Motor neuron (in vitro differentiated cells): ENCODE data around the gene NDUFB1. TPM values are rescaled to one million over a fixed set of nuclear protein-coding genes. Genes with fewer than 3 reads are reported as not detected.
A peak's percentile ranks its signal among the peaks of the same experiment; 100 is the strongest.

Experiments
- ATAC-seq, 8 experiments: fragments of 200-7000 bp; cut with Tn5 transposase; replicated peaks in 6 of 8; 2 replicates each; pipeline ENCODE4 v1.8.0; 2021; ENCODE audit warnings: mild to moderate bottlenecking in 8 of 8, moderate library complexity in 8 of 8
- H3K27ac ChIP-seq, 2 donors: fragments of 250-450 bp; sonication (Bioruptor Pico); 2 replicates each; pipeline ENCODE4 v1.9.0; 2021; ENCODE audit warnings: antibody characterized with exemption in 2 of 2, mild to moderate bottlenecking in 2 of 2, moderate library complexity in 1 of 2
- H3K4me1 ChIP-seq, 2 donors: fragments of 250-450 bp; sonication (Bioruptor Pico); replicated peaks in 1 of 2; 2 replicates each; pipeline ENCODE4 v1.6.1; 2021; ENCODE audit warnings: antibody characterized with exemption in 2 of 2, mild to moderate bottlenecking in 2 of 2, moderate library complexity in 1 of 2
- H3K4me3 ChIP-seq, 5 donors: fragments of 250-450 bp; sonication (Bioruptor Pico); 2 replicates each; pipeline ENCODE4 v1.9.0; 2021; ENCODE audit warnings: antibody characterized with exemption in 5 of 5, mild to moderate bottlenecking in 5 of 5, moderate library complexity in 4 of 5
- WGBS, 10 experiments: fragments of 450-650 bp; shearing (Covaris generic); methylation state at CpG; one replicate each; pipeline ENCODE4 v1.0.0; 2022; 5-methylcytosine and 5-hydroxymethylcytosine counted together
- in situ Hi-C, 9 experiments: fragments of 400-800 bp; cut with MboI; loops; one replicate each; pipeline ENCODE4 v1.15.0; 2021; ENCODE audit warnings: low sequenced_read_pairs in 9 of 9, low pct_unique_long_range_greater_than_20kb in 2 of 9; ENCODE audit not compliant: unreplicated experiment in 9 of 9
- total RNA-seq, 8 experiments: library from RNA; unstranded; fragments of 300-600 nt; gene quantifications; 2 replicates each; pipeline versions ENCODE4 v1.2.3 to v1.2.4, GENCODE V29; 2022

Gene NDUFB1
- 100 to 1,000 TPM; 306 to 552 (median 483) TPM for total RNA-seq

- Histone ChIP-seq H3K4me3 (peak within 1 kb of the TSS; percentile 72 to 97 (median 93)), H3K4me1 (peaks cover 5 to 14% of the 10 kb centered on the region in 2 donors), H3K27ac (peak within 1 kb of the TSS; percentile 99 to 100)
- ATAC-seq, result peak; percentile 82 to 94 (median 90)
- in situ Hi-C loops, result no loop called here
- WGBS, 10 experiments, result 0 to 3% (median 0%) methylated on average over 1 to 8 of the region's 55 CpGs; no CpG with 5 or more reads in 6 of the 10 experiments
These were observed at the start of gene NDUFB1, which contains the start of gene CPSF2 for GRCh38 chr14:92121670-92122350. TSS of gene NDUFB1 (minus strand) at chr14:92121706. CDS start at chr14:92117637, 4,069 bp downstream. TSS of gene CPSF2 (plus strand) at chr14:92121969. CDS start at chr14:92130985, 9,016 bp downstream.

- no peak for ATAC-seq
- H3K4me3 ChIP-seq, result no peak overlapping the region
- no peak overlapping the region for H3K27ac ChIP-seq
- H3K4me1 ChIP-seq, result peaks cover 0 to 3% of the 10 kb centered on the region in 2 donors
- in situ Hi-C loops, result loop anchor here in 1 of 9 experiments (25.0 kb wide), 1 partner anchor 297 kb away; no protein-coding TSS in a partner anchor
- 69 to 100% (median 96%) methylated on average over 1 to 2 of the region's 2 CpGs for WGBS, 10 experiments
These were observed 43.5 kb upstream of the NDUFB1 start for GRCh38 chr14:92164958-92165357.

- no peak overlapping the region for H3K27ac ChIP-seq
- H3K4me1 ChIP-seq, result peaks cover 0 to 3% of the 10 kb centered on the region in 2 donors
- in situ Hi-C loops, result loop anchor here in 1 of 9 experiments (25.0 kb wide), 1 partner anchor 301 kb away; no protein-coding TSS in a partner anchor
- H3K4me3 ChIP-seq, result no peak overlapping the region
- no peak for ATAC-seq
- WGBS, 10 experiments, result 71 to 100% (median 92%) methylated on average over 3 of the region's 3 CpGs
These were observed 40.0 kb upstream of the NDUFB1 start for GRCh38 chr14:92161521-92161920.

- no peak overlapping the region for H3K27ac ChIP-seq
- 0 to 82% (median 35%) methylated on average over 2 to 4 of the region's 4 CpGs; no CpG with 5 or more reads in 1 of the 10 experiments for WGBS, 10 experiments
- no peak overlapping the region for H3K4me3 ChIP-seq
- peak in 2 of 8 experiments; percentile 98 to 99 for ATAC-seq
- in situ Hi-C loops, result loop anchor here in 1 of 9 experiments (25.0 kb wide), 1 partner anchor 302 kb away; no protein-coding TSS in a partner anchor
- H3K4me1 ChIP-seq, result peaks cover 0 to 3% of the 10 kb centered on the region in 2 donors
These were observed 39.1 kb upstream of the NDUFB1 start for GRCh38 chr14:92160619-92161018.

- ATAC-seq, result no peak
These were observed 32.9 kb upstream of the NDUFB1 start for GRCh38 chr14:92154283-92154942.

GRCh38 chr14:92153581-92153980 lies 32.1 kb upstream of the NDUFB1 start:
- in situ Hi-C loops, result loop anchor here in 1 of 9 experiments (25.0 kb wide), 1 partner anchor 309 kb away; no protein-coding TSS in a partner anchor
- WGBS, 10 experiments, result 100% methylated on average over 1 of the region's 1 CpG; no CpG with 5 or more reads in 5 of the 10 experiments
- ATAC-seq, result no peak
- H3K4me1 ChIP-seq, result no peaks in the 10 kb centered on the region
- H3K4me3 ChIP-seq, result no peak overlapping the region
- no peak overlapping the region for H3K27ac ChIP-seq

More at GRCh38 chr14:92154283-92154942, 32.9 kb upstream of the NDUFB1 start:
- H3K27ac ChIP-seq, result no peak overlapping the region
- WGBS, 10 experiments, result 30 to 100% (median 93%) methylated on average over 2 to 3 of the region's 3 CpGs; no CpG with 5 or more reads in 1 of the 10 experiments
- no peaks in the 10 kb centered on the region for H3K4me1 ChIP-seq
- in situ Hi-C loops, result loop anchor here in 1 of 9 experiments (25.0 kb wide), 1 partner anchor 308 kb away; no protein-coding TSS in a partner anchor
- H3K4me3 ChIP-seq, result no peak overlapping the region

GRCh38 chr14:92144708-92145107 lies 23.2 kb upstream of the NDUFB1 start:
- in situ Hi-C loops, result loop anchor here in 2 of 9 experiments (25.0 kb wide), 2 partner anchors 318 to 543 kb away; no protein-coding TSS in a partner anchor
- no peak overlapping the region for H3K27ac ChIP-seq
- WGBS, 10 experiments, result 33 to 100% (median 86%) methylated on average over 1 to 2 of the region's 2 CpGs; no CpG with 5 or more reads in 3 of the 10 experiments
- H3K4me3 ChIP-seq, result no peak overlapping the region
- no peak for ATAC-seq
- H3K4me1 ChIP-seq, result no peaks in the 10 kb centered on the region

- in situ Hi-C loops, result loop anchor here in 2 of 9 experiments (25.0 kb wide), 2 partner anchors 318 to 543 kb away; no protein-coding TSS in a partner anchor
- Histone ChIP-seq H3K27ac (no peak overlapping the region), H3K4me3 (no peak overlapping the region), H3K4me1 (no peaks in the 10 kb centered on the region)
- 67 to 94% (median 78%) methylated on average over 1 to 3 of the region's 3 CpGs; no CpG with 5 or more reads in 1 of the 10 experiments for WGBS, 10 experiments
- no peak for ATAC-seq
These were observed 22.5 kb upstream of the NDUFB1 start for GRCh38 chr14:92143962-92144361.

- Histone ChIP-seq H3K4me3 (no peak overlapping the region), H3K27ac (no peak overlapping the region), H3K4me1 (no peaks in the 10 kb centered on the region)
- ATAC-seq, result no peak
- WGBS, 10 experiments, result 60 to 100% (median 76%) methylated on average over 2 to 4 of the region's 4 CpGs; no CpG with 5 or more reads in 4 of the 10 experiments
- in situ Hi-C loops, result loop anchor here in 2 of 9 experiments (25.0 kb wide), 2 partner anchors 319 to 544 kb away; no protein-coding TSS in a partner anchor
These were observed 21.8 kb upstream of the NDUFB1 start for GRCh38 chr14:92143309-92143708.

- Histone ChIP-seq H3K4me1 (no peaks in the 10 kb centered on the region), H3K4me3 (no peak overlapping the region), H3K27ac (no peak overlapping the region)
- ATAC-seq, result peak in 3 of 8 experiments; percentile 46 to 80 (median 54)
- 0 to 100% (median 86%) methylated on average over 1 of the region's 1 CpG; no CpG with 5 or more reads in 1 of the 10 experiments for WGBS, 10 experiments
- in situ Hi-C loops, result loop anchor here in 2 of 9 experiments (25.0 kb wide), 2 partner anchors 327 to 552 kb away; no protein-coding TSS in a partner anchor
These were observed 13.8 kb upstream of the NDUFB1 start for GRCh38 chr14:92135269-92135668.

- no peaks in the 10 kb centered on the region for H3K4me1 ChIP-seq
- in situ Hi-C loops, result loop anchor here in 2 of 9 experiments (25.0 kb wide), 2 partner anchors 328 to 553 kb away; no protein-coding TSS in a partner anchor
- WGBS, 10 experiments, result 50 to 100% (median 79%) methylated on average over 1 of the region's 1 CpG; no CpG with 5 or more reads in 3 of the 10 experiments
- H3K27ac ChIP-seq, result no peak overlapping the region
- ATAC-seq, result no peak
- H3K4me3 ChIP-seq, result no peak overlapping the region
These were observed 12.9 kb upstream of the NDUFB1 start for GRCh38 chr14:92134456-92134855.

GRCh38 chr14:92122761-92123160 lies 1.3 kb upstream of the NDUFB1 start:
- in situ Hi-C loops, result no loop called here
- WGBS, 10 experiments, result 0 to 50% (median 20%) methylated on average over 3 to 9 of the region's 9 CpGs; no CpG with 5 or more reads in 1 of the 10 experiments
- Histone ChIP-seq H3K4me1 (peaks cover 5 to 14% of the 10 kb centered on the region in 2 donors), H3K4me3 (peak overlapping the region; percentile 72 to 97 (median 93)), H3K27ac (peak overlapping the region in 1 of 2 donors; percentile 99)
- ATAC-seq, result peak in 1 of 8 experiments; percentile 3
